COLO668 (cell line): Measurements from ENCODE around the gene AKR7A2.
"Not testable (repeated sequence)": the region's sequence is repeated elsewhere in the genome, so short reads cannot be mapped to it uniquely, and the experiment has no call there.

Experiments
- DNase-seq: peaks from one replicate; lab custom pipeline; 2025; ENCODE audit not compliant: unreplicated experiment; lab: John Stamatoyannopoulos, UW

The AKR7A2 gene

GRCh38 chr1:19268445-19268844 lies 43.5 kb downstream of the AKR7A2 start:
- no peak for DNase-seq

- DNase-seq, result no peak
These were observed 49.2 kb downstream of the AKR7A2 start for GRCh38 chr1:19262744-19263143.

DNA sequence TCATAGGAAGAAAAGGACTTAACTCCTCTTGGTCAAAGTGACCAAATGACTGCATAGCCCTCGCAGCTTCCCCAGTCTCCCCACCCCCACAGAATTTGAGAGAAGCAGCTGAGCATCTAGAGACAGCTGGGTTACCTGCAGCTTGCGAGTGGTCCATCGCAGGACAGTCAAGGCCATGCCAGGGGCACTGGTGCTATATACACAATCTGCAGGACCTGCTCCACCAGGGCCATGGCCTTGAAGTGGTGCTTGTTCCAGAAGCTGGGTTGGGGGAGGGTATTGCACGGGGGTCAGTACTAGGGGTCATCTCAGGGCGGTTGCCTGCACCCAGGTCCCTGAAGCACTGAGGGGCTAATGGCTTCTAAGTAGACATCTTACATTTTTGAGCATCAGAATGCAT lies 49.9 kb downstream of the AKR7A2 start:
- DNase-seq, result no peak

GRCh38 chr1:19260211-19261138 lies 51.5 kb downstream of the AKR7A2 start:
- DNase-seq, result peak; percentile 81

- no peak for DNase-seq
These were observed 53.6 kb downstream of the AKR7A2 start for GRCh38 chr1:19258353-19258752.

DNA sequence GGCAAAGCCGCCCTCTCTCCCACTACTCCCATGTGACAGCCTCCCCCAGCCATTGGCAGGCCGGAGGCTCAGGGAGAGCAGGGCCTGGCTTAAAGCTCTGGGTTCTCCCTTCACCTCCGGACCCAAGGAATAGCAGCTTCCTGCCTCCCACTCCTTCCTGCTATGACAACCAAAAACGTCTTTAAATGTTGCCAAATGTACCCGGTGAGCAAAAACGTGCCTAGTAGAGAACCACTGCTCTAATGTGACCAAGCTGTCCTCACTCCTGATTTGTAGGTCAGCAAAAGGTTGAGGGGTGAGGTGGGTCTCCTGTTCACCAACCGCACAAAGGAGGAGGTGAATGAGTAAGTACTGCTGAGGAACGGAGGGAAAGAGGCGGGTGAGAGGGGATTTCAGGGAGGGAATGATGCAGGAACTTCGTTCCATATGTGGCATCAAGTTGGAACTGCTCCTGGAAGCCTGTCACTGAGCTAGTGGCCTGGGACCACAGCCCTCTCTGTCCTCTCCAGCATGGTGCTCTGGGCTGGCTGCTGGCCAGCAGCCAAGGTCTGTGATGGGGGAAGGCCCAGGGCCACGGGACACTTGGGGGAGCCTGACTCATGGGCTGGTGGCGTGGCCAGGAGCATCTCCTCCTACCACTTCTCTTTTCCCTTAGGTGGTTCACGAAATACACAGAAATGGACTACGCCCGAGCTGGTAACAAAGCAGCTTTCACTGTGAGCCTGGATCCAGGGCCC lies 54.6 kb downstream of the AKR7A2 start:
- no peak for DNase-seq

DNA sequence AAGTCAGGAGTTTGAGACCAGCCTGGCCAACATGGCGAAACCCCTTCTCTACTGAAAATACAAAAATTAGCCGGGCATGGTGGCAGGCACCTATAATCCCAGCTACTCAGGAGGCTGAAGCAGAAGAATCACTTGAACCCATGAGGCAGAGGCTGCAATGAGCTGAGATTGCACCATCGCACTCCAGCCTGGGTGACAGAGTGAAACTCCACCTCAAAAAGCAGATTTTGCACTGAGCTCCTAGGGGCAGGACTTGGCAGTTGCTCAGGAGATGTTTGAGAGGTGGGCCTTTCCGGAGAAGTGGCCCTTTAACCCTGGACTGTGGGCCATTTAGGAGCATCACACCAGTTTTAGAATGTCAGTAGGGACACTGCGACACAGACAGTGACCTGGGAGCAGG lies 55.6 kb downstream of the AKR7A2 start:
- DNase-seq, result not testable (repeated sequence)

- no peak for DNase-seq
These were observed 56.7 kb downstream of the AKR7A2 start for GRCh38 chr1:19255288-19255687.

GRCh38 chr1:19254416-19254815 lies 57.5 kb downstream of the AKR7A2 start:
- DNase-seq, result no peak
